ENCODE results near the gene ADGRV1. TPM values are rescaled to one million over a fixed set of nuclear protein-coding genes. Genes with fewer than 3 reads are reported as not detected.

Gene ADGRV1
- total and polyA plus RNA-seq, 7 donors: 0.05 to 0.83 (median 0.11) TPM; not detected in 1

GRCh38 chr5:90645024-90645610 lies 86.5 kb downstream of the ADGRV1 start:
- Histone ChIP-seq H3K4me1 (no peaks in the 10 kb centered on the region), H3K9me3 (no peaks in the 10 kb centered on the region), H3K27ac (no peak overlapping the region), H3K27me3 (ENCODE audit: insufficient read depth in 3 of 3, low read length in 2 of 3) (no peaks in the 10 kb centered on the region), H3K36me3 (ENCODE audit: insufficient read depth in 1 of 2, low read depth in 1 of 2) (no peaks in the 10 kb centered on the region), H3K4me3 (no peak overlapping the region)
- TF ChIP-seq CTCF (IDR thresholded peaks at IDR 0.05): no peak
- ATAC-seq (no peak), DNase-seq (no peak)
- WGBS, 3 donors: 17 to 23% (median 21%) methylated on average over 8 of the region's 8 CpGs
- intact Hi-C loops (cut with DNase I): no loop called here

- no peak for DNase-seq
- Histone ChIP-seq H3K9me3 (no peaks in the 10 kb centered on the region), H3K4me3 (no peak overlapping the region), H3K36me3 (ENCODE audit: insufficient read depth in 1 of 2, low read depth in 1 of 2) (no peaks in the 10 kb centered on the region), H3K27ac (no peak overlapping the region), H3K27me3 (ENCODE audit: insufficient read depth in 3 of 3, low read length in 2 of 3) (no peaks in the 10 kb centered on the region), H3K4me1 (no peaks in the 10 kb centered on the region)
- intact Hi-C loops (cut with DNase I): no loop called here
- no peak for TF ChIP-seq CTCF (IDR thresholded peaks at IDR 0.05)
- 59 to 71% (median 70%) methylated on average over 1 of the region's 1 CpG for WGBS, 3 donors
- ATAC-seq: no peak
Measured at GRCh38 chr5:90650767-90651166, 92.2 kb downstream of the ADGRV1 start.

GRCh38 chr5:90654215-90654614 lies 95.6 kb downstream of the ADGRV1 start:
- H3K9me3 ChIP-seq: no peaks in the 10 kb centered on the region
- DNase-seq: no peak
- H3K4me1 ChIP-seq: no peaks in the 10 kb centered on the region
- no peak overlapping the region for H3K27ac ChIP-seq
- no peaks in the 10 kb centered on the region for H3K27me3 ChIP-seq (ENCODE audit: insufficient read depth in 3 of 3, low read length in 2 of 3)
- WGBS, 3 donors: 89 to 97% (median 92%) methylated on average over 2 of the region's 2 CpGs
- intact Hi-C loops (cut with DNase I): no loop called here
- no peak overlapping the region for H3K4me3 ChIP-seq
- no peak for ATAC-seq
- no peak for TF ChIP-seq CTCF (IDR thresholded peaks at IDR 0.05)
- H3K36me3 ChIP-seq (ENCODE audit: insufficient read depth in 1 of 2, low read depth in 1 of 2): no peaks in the 10 kb centered on the region

- intact Hi-C loops (cut with DNase I): no loop called here
- ATAC-seq (no peak), DNase-seq (no peak)
- WGBS, 3 donors: 76 to 92% (median 88%) methylated on average over 1 of the region's 1 CpG
- no peak overlapping the region for H3K4me3 ChIP-seq
- no peak overlapping the region for H3K27ac ChIP-seq
- TF ChIP-seq CTCF (IDR thresholded peaks at IDR 0.05): no peak
- H3K9me3 ChIP-seq: no peaks in the 10 kb centered on the region
- H3K27me3 ChIP-seq (ENCODE audit: insufficient read depth in 3 of 3, low read length in 2 of 3): no peaks in the 10 kb centered on the region
- H3K4me1 ChIP-seq: no peaks in the 10 kb centered on the region
- no peaks in the 10 kb centered on the region for H3K36me3 ChIP-seq (ENCODE audit: insufficient read depth in 1 of 2, low read depth in 1 of 2)
Measured at GRCh38 chr5:90655423-90655822, 96.8 kb downstream of the ADGRV1 start.

- TF ChIP-seq CTCF (IDR thresholded peaks at IDR 0.05): no peak
- H3K27me3 ChIP-seq (ENCODE audit: insufficient read depth in 3 of 3, low read length in 2 of 3): no peaks in the 10 kb centered on the region
- DNase-seq (no peak), ATAC-seq (no peak)
- H3K9me3 ChIP-seq: no peaks in the 10 kb centered on the region
- H3K4me3 ChIP-seq: no peak overlapping the region
- no peak overlapping the region for H3K27ac ChIP-seq
- no peaks in the 10 kb centered on the region for H3K36me3 ChIP-seq (ENCODE audit: insufficient read depth in 1 of 2, low read depth in 1 of 2)
- H3K4me1 ChIP-seq: no peaks in the 10 kb centered on the region
- WGBS, 3 donors: 48 to 93% (median 66%) methylated on average over 4 of the region's 4 CpGs
- intact Hi-C loops (cut with DNase I): no loop called here
Measured at GRCh38 chr5:90657030-90657429, 98.4 kb downstream of the ADGRV1 start.
